RWPE2 (cell line): ENCODE results near the gene NUP214.

Experiments
- ATAC-seq: fragments of 200-7000 bp; cut with Tn5 transposase; 3 replicates; pipeline ENCODE4 v1.9.1; 2021; ENCODE audit warnings: low read depth
- DNase-seq: peaks from one replicate; pipeline ENCODE4 v3.0.0-alpha.2; 2020; ENCODE audit warnings: low spot score
- H3K27ac ChIP-seq: fragments of 450-650 bp; 2 replicates; pipeline ENCODE4 v1.5.1; 2017; ENCODE audit warnings: mild to moderate bottlenecking; ENCODE audit not compliant: poor library complexity, severe bottlenecking
- H3K27me3 ChIP-seq: fragments of 250-450 bp; sonication (Bioruptor Pico); 2 replicates; pipeline ENCODE4 v1.5.1; 2021; ENCODE audit warnings: mild to moderate bottlenecking, moderate library complexity; ENCODE audit not compliant: insufficient read depth, poor library complexity, severe bottlenecking
- H3K36me3 ChIP-seq: fragments of 250-450 bp; sonication (Bioruptor Pico); 2 replicates; pipeline ENCODE4 v1.5.1; 2020; ENCODE audit warnings: low read depth, mild to moderate bottlenecking, moderate library complexity
- H3K4me1 ChIP-seq: fragments of 250-450 bp; sonication (Bioruptor Pico); 2 replicates; pipeline ENCODE4 v1.5.1; 2021; ENCODE audit warnings: mild to moderate bottlenecking, moderate library complexity; ENCODE audit not compliant: insufficient read depth, poor library complexity, severe bottlenecking
- H3K4me3 ChIP-seq: fragments of 250-450 bp; sonication (Bioruptor Pico); 2 replicates; pipeline ENCODE4 v1.5.1; 2021; ENCODE audit warnings: mild to moderate bottlenecking, moderate library complexity; ENCODE audit not compliant: severe bottlenecking
- H3K9me3 ChIP-seq: fragments of 250-450 bp; sonication (Bioruptor Pico); 2 replicates; pipeline ENCODE4 v1.5.1; 2021; ENCODE audit warnings: mild to moderate bottlenecking, moderate library complexity; ENCODE audit not compliant: severe bottlenecking
- TF ChIP-seq, protein P1 (sequence below): fragments of 450-650 bp; IDR thresholded peaks from one replicate; pipeline ENCODE4 v1.5.1; 2017; ENCODE audit warnings: mild to moderate bottlenecking, moderate library complexity; ENCODE audit not compliant: poor library complexity, severe bottlenecking

The NUP214 gene

DNA sequence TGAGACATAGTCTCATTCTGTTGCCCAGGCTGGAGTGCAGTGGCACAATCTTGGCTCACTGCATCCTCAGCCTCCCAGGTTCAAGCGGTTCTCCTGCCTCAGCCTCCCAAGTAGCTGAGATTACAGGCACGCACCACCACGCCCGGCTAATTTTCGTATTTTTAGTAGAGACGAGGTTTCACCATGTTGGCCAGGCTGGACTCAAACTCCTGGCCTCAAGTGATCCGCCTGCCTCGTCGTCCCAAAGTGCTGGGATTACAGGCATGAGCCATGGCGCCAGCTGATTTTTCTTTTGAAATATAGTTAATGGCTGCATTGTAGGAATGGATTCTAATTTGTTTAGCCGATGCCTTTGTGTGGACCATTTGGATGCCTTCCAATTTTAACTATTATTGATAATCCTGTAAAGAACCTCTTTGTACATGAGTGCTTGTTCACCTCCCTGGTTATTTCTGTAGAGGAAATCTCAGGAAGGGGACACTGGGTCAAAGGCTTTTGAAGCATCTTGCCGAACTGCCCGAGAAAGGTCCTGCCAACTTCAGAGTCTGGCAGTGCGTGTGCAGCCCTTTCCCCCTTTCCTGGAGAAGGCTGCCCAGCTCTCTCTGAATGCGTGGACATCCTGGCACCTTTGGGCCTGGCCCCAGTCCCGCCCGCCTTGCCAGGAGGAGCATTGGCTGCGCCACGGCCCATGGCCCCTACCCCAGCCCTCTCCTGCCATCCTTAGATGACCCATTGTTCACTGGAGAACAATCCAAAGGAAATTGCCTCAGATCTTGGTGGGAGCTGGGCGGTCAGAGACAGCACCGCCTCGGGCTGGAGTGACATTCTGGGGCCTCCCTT lies 8.9 kb upstream of the NUP214 start:
- TF ChIP-seq, protein P1, sequence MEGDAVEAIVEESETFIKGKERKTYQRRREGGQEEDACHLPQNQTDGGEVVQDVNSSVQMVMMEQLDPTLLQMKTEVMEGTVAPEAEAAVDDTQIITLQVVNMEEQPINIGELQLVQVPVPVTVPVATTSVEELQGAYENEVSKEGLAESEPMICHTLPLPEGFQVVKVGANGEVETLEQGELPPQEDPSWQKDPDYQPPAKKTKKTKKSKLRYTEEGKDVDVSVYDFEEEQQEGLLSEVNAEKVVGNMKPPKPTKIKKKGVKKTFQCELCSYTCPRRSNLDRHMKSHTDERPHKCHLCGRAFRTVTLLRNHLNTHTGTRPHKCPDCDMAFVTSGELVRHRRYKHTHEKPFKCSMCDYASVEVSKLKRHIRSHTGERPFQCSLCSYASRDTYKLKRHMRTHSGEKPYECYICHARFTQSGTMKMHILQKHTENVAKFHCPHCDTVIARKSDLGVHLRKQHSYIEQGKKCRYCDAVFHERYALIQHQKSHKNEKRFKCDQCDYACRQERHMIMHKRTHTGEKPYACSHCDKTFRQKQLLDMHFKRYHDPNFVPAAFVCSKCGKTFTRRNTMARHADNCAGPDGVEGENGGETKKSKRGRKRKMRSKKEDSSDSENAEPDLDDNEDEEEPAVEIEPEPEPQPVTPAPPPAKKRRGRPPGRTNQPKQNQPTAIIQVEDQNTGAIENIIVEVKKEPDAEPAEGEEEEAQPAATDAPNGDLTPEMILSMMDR, result no peak
- no peak overlapping the region for H3K4me3 ChIP-seq
- DNase-seq (no peak), ATAC-seq (no peak)
- no peaks in the 10 kb centered on the region for H3K36me3 ChIP-seq
- H3K9me3 ChIP-seq, result peaks cover 4% of the 10 kb centered on the region
- no peak overlapping the region for H3K27ac ChIP-seq
- peaks cover 9% of the 10 kb centered on the region for H3K4me1 ChIP-seq
- no peaks in the 10 kb centered on the region for H3K27me3 ChIP-seq

DNA sequence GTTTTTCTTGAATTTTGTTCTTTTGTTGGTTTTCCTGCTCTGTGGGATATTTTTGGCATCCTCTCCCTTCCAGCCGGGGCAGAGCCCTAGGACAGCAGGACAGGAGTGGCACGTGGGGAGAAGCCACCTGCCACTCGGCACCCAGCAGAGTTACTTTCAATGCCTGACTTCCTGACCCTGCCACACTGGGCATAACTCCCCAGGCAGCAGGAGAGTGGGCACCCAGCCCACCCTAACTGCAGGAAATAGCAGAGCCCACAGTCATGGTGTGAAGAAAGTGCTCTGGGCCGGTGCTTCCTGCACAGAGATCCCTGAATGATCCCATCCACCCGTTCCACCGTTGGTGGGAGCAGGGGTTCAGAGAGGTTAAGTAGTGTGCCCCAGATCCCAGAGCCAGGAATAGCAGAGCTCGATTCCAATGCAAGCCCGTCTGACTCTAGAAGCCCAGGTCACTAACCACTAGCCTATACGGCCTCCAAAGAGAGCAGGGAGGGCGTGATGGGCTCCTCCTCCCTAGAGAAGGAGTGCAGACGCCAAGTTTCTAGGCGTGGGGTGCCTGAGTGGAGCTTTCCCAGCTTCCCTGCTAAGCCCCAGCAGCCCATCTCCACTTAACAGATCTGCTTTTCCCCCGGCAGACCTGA lies 8.1 kb upstream of the NUP214 start:
- Histone ChIP-seq H3K36me3 (no peaks in the 10 kb centered on the region), H3K27ac (no peak overlapping the region), H3K4me3 (no peak overlapping the region), H3K9me3 (peaks cover 4% of the 10 kb centered on the region), H3K27me3 (no peaks in the 10 kb centered on the region), H3K4me1 (peaks cover 9% of the 10 kb centered on the region)
- DNase-seq, result no peak
- TF ChIP-seq, protein P1, result no peak
- ATAC-seq, result no peak

DNA sequence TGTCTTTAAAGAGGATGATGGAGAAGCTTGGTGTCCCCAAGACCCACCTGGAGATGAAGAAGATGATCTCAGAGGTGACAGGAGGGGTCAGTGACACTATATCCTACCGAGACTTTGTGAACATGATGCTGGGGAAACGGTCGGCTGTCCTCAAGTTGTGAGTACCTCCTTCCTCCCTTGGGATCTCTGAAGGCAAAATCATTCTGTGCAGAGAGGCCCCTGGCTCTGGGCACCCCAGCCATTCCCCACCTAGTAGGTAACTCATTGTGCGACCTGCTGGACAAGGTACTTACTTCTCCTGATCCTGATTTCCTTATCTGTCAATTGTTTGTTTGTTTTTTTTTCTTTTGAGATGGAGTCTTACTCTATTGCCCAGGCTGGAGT lies 7.6 kb upstream of the NUP214 start:
- Histone ChIP-seq H3K4me1 (peaks cover 3% of the 10 kb centered on the region), H3K27me3 (no peaks in the 10 kb centered on the region), H3K27ac (no peak overlapping the region), H3K4me3 (no peak overlapping the region), H3K36me3 (no peaks in the 10 kb centered on the region), H3K9me3 (peaks cover 2% of the 10 kb centered on the region)
- DNase-seq, result no peak
- ATAC-seq, result no peak
- TF ChIP-seq, protein P1, result no peak

DNA sequence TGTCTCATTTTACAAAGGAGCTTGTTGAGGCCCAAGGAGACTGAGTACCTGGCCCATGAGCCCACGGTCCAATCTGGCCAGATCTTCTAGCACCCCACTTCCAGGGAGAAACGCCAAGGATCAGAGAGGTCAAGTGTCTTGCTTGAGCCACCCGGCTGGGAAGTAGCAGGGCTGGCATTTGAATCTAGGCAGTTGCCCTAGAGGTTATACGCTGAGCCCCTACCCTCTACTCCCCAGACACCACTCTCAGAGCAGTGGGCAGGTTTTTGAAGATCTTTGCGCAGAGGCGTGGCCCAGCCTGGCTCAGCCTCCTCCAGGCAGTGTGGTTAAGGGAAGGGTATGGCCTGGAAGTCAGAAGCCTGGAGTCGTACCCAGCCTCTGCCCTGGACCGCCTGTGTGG lies 5.8 kb upstream of the NUP214 start:
- Histone ChIP-seq H3K4me1 (no peaks in the 10 kb centered on the region), H3K27me3 (no peaks in the 10 kb centered on the region), H3K9me3 (peaks cover 2% of the 10 kb centered on the region), H3K27ac (no peak overlapping the region), H3K36me3 (no peaks in the 10 kb centered on the region), H3K4me3 (no peak overlapping the region)
- no peak for ATAC-seq
- DNase-seq, result no peak
- TF ChIP-seq, protein P1, result no peak
